SK-MEL-5 (cell line): Measurements from ENCODE around the gene PRELID2. TPM values are rescaled to one million over a fixed set of nuclear protein-coding genes. Genes with fewer than 3 reads are reported as not detected.
A peak's percentile ranks its signal among the peaks of the same experiment; 100 is the strongest.

Experiments used
- DNase-seq: peaks from one replicate; pipeline ENCODE4 v3.0.0-alpha.2; 2016; ENCODE audit warnings: low read depth, low spot score
- in situ Hi-C: cut with HindIII; loops from 2 replicates; pipeline ENCODE4 v1.10.0; 2016; ENCODE audit warnings: low sequenced_read_pairs, high pct_unique_total_duplicates, low pct_unique_long_range_greater_than_20kb
- total RNA-seq: library from RNA; depleted of rRNA; stranded (reverse); fragments of >200 nt; shearing (Covaris generic); gene quantifications from 2 replicates; pipeline ENCODE4 v1.2.3, GENCODE V29; 2014; rRNA removed

PRELID2 gene
- total RNA-seq, 1 experiment from 2014 or later, result 22.6 TPM

- no peak for DNase-seq
- in situ Hi-C loops, result no loop called here
Observed at GRCh38 chr5:145723516-145723915, 111.6 kb downstream of the PRELID2 start.

GRCh38 chr5:145718956-145719355 lies 116.2 kb downstream of the PRELID2 start:
- DNase-seq, result peak; percentile 65
- in situ Hi-C loops, result no loop called here

GRCh38 chr5:145715412-145715811 lies 119.7 kb downstream of the PRELID2 start:
- DNase-seq, result no peak
- in situ Hi-C loops, result no loop called here

- no peak for DNase-seq
- in situ Hi-C loops, result no loop called here
Observed at GRCh38 chr5:145712245-145712644, 122.9 kb downstream of the PRELID2 start.

- in situ Hi-C loops, result no loop called here
- no peak for DNase-seq
Observed at GRCh38 chr5:145711417-145711816, 123.7 kb downstream of the PRELID2 start.

Other genes with a start within 250 kb of the PRELID2 start
- gene GRXCR2, start 37.7 kb upstream of the PRELID2 start, total RNA-seq, result not detected in 2 replicates
- gene SH3RF2, start 101.2 kb upstream of the PRELID2 start, total RNA-seq, result 0.51 and 0.77 TPM in 2 replicates